Stimulated activated CD4-positive, alpha-beta T cell treated with anti-CD3 and anti-CD28 coated beads, Interleukin-12 subunit alpha, Interleukin-12 subunit beta, amount 100 ng/mL, for 48 hours (primary cell): Measurements from ENCODE around the gene LAMA3.

Experiments used
- DNase-seq, 3 donors: peaks; one replicate each; pipeline ENCODE4 v3.0.0-alpha.2; 2020; ENCODE audit warnings: low read depth in 2 of 3, low spot score in 1 of 3

LAMA3 gene

GRCh38 chr18:23932385-23933067 lies 243.3 kb downstream of the LAMA3 start:
- DNase-seq, result no peak

- no peak for DNase-seq
Observed at GRCh38 chr18:23933407-23933806, 244.2 kb downstream of the LAMA3 start.

DNA sequence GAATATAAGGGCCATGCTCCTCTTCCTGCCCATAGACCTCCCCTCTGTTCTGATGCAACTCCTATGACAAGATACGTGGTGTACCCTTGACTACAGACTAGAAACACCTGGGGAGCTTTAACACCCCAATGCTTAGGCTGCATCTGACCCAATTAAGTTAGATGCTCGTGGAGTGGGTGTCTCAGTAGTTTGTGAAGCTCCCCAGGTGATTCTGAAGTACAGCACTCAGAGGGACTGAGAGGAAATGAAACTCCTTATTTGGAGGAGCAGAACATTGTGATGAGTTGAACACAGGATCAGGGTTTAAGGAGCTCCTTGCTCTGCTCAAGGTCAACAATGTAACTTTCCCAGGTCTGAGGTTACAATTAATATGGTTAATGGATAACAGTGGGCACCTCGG lies 245.0 kb downstream of the LAMA3 start:
- no peak for DNase-seq

- no peak for DNase-seq
Observed at GRCh38 chr18:23934863-23935262, 245.6 kb downstream of the LAMA3 start.

DNA sequence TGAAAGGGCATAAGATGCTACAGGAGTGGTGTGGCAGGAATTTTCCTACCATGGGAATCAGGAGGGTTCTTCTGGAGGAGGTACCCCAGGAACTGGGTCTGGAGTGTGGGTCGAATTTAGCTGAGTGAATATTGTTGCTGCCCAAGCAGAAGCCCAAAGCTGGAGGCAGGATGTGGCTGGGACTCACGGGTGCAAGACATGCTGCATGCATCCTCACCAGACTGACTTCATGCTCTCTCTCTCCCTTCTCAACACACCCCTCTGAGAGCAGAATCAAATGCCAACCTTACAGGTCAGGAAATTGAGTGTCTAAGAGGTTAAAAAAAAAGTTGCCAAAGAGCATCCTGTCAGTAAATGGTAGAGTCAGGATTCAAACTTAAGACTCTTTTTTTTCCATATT lies 246.6 kb downstream of the LAMA3 start:
- DNase-seq, result no peak

- no peak for DNase-seq
Observed at GRCh38 chr18:23936381-23936958, 247.2 kb downstream of the LAMA3 start.

- DNase-seq, result no peak
Observed at GRCh38 chr18:23938043-23938756, 248.9 kb downstream of the LAMA3 start.

DNA sequence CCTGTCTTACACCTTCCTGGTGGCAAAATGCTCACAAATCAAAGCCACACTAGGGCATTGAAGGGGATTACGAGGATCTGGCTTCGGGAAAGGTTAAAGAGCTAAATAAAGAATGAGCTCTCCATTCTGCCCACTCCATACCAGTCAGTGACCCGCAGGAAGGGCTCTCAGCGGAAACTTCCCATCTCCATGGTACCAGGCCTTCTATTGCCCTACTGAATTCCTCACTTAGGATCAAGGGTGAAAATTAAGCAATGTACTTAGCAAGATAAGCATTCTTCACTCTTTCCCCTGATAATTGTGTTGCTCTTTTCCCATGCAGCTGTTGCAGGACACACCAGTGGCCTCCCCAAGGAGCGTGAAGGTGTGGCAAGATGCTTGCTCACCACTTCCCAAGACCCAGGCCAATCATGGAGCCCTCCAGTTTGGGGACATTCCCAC lies 249.7 kb downstream of the LAMA3 start:
- no peak for DNase-seq

GRCh38 chr18:23939366-23939765 lies 250.1 kb downstream of the LAMA3 start:
- DNase-seq, result no peak

DNA sequence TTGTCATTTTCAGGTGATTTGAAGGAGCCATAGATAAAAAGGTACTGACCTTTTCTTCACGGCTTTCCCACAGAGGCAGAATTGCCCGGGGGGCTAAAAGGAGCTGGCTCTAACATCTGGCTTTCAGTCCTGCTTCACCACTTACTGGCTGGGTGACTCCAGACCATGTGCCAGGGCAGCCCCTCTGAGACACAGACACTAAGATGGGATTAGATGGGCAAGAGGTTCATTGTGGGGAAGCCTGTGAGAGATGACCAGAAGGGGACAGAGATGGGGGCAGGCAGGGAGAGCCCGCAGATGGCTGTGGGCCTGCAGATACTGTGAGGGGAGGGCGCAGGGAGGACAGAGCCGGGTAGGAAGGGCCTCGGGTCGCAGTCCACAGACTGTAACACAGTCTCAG lies 250.6 kb downstream of the LAMA3 start:
- no peak for DNase-seq

DNA sequence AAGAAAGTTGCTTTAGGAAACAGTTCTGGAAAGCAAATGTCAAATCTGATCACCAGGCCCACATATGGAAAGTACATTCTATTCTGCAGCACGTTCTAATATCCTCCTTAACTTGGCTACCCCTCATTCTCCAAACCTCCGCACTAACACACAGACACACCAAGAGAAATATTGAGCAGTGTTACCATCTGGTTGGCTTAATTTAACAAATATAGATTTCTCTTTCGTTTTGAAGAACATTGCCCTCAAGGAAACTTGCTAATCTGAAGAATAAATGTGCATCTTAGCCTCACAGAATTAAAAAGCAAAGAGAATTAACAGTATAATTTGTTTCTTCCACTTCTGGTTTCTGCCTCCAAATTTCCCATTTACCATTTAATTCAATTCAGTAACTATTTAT lies 252.5 kb downstream of the LAMA3 start:
- DNase-seq, result no peak

GRCh38 chr18:23943104-23943503 lies 253.9 kb downstream of the LAMA3 start:
- DNase-seq, result peak in 2 of 3 donors; percentile 31 to 36

GRCh38 chr18:23943903-23944624 lies 254.8 kb downstream of the LAMA3 start:
- DNase-seq, result no peak

GRCh38 chr18:23945416-23946079 lies 256.3 kb downstream of the LAMA3 start:
- no peak for DNase-seq

- DNase-seq, result no peak
Observed at GRCh38 chr18:23949863-23950262, 260.6 kb downstream of the LAMA3 start.

- DNase-seq, result no peak
Observed at GRCh38 chr18:23950644-23951043, 261.4 kb downstream of the LAMA3 start.

- DNase-seq, result no peak
Observed at GRCh38 chr18:23951206-23951605, 262.0 kb downstream of the LAMA3 start.

- no peak for DNase-seq
Observed at GRCh38 chr18:23953984-23954383, 264.7 kb downstream of the LAMA3 start.

DNA sequence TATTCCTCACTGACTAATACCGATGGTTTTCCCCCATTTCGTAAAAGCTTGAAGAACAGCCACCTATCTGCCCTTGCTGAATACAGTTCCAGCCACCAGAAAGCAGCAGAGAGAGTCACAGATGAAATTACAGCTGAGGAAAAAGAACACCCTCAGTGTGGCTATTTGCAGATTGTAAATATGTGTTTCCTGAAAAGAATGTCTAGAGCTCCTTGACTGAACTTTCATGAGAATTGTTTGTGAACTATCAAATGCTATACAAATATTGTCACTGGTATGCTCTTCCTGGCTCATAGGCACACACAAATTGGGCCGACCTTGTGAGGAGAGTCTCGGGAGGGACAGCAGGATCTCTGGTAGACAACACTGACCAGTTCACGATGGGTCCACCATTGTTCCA lies 267.2 kb downstream of the LAMA3 start:
- no peak for DNase-seq

- DNase-seq, result no peak
Observed at GRCh38 chr18:23958036-23958435, 268.8 kb downstream of the LAMA3 start.

GRCh38 chr18:23963443-23964165 lies 274.4 kb downstream of the LAMA3 start:
- DNase-seq, result no peak
